Lower leg skin (tissue), 3 donors: ENCODE measurements around the gene RYK.

Source experiments
- POLR2A ChIP-seq, 2 donors: fragments of 450-650 bp; IDR thresholded peaks; one replicate each; pipeline ENCODE4 v1.6.1; 2016 to 2017; ENCODE audit warnings: antibody characterized with exemption in 2 of 2, mild to moderate bottlenecking in 1 of 2, moderate library complexity in 1 of 2
- TF ChIP-seq, protein P1 (sequence below), 3 donors: fragments of 450-650 bp; IDR thresholded peaks; one replicate each; pipeline ENCODE4 v1.5.1; 2016; ENCODE audit warnings: antibody characterized with exemption in 3 of 3, mild to moderate bottlenecking in 3 of 3, moderate library complexity in 2 of 3

DNA sequence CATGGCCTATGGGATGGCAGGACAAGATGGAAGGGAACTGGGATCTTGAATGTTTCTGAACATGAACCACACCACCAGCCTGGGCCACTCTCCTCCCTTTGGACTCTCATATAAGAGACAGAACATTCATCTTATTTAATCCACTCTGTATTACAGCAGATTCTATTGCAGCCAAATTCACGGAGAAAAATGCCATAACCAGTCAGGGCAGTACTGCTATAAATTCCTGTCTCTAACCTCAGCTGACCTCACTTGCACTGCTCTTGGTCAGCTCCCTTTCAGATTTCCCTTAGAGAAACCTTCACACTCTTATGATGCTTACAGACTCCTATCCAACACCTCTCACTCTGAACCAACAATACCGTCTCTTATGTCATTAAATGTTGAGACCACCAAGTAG, 101.4 kb downstream of the RYK start:
- TF ChIP-seq, protein P1, sequence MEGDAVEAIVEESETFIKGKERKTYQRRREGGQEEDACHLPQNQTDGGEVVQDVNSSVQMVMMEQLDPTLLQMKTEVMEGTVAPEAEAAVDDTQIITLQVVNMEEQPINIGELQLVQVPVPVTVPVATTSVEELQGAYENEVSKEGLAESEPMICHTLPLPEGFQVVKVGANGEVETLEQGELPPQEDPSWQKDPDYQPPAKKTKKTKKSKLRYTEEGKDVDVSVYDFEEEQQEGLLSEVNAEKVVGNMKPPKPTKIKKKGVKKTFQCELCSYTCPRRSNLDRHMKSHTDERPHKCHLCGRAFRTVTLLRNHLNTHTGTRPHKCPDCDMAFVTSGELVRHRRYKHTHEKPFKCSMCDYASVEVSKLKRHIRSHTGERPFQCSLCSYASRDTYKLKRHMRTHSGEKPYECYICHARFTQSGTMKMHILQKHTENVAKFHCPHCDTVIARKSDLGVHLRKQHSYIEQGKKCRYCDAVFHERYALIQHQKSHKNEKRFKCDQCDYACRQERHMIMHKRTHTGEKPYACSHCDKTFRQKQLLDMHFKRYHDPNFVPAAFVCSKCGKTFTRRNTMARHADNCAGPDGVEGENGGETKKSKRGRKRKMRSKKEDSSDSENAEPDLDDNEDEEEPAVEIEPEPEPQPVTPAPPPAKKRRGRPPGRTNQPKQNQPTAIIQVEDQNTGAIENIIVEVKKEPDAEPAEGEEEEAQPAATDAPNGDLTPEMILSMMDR (IDR thresholded peaks at IDR 0.05) = no peak
- no peak for TF ChIP-seq POLR2A (IDR thresholded peaks at IDR 0.05)
